Amygdala (tissue), 56 donors: ENCODE measurements around the gene GSTO2.
A peak's percentile ranks its signal among the peaks of the same experiment; 100 is the strongest.

Experiments
- DNase-seq, 56 donors: peaks; one replicate each; lab custom pipeline; 2025; lab: John Stamatoyannopoulos, UW

GSTO2 gene

GRCh38 chr10:104323760-104324201 is 54.8 kb downstream of the GSTO2 start:
- no peak for DNase-seq

GRCh38 chr10:104324221-104324686 is 55.3 kb downstream of the GSTO2 start:
- DNase-seq = peak in 1 of 56 donors; percentile 11

- no peak for DNase-seq
These were observed 55.9 kb downstream of the GSTO2 start for GRCh38 chr10:104324931-104325330.

GRCh38 chr10:104325436-104326435 is 56.8 kb downstream of the GSTO2 start:
- DNase-seq = peak in 2 of 56 donors; percentile 15 to 16

GRCh38 chr10:104326991-104327610 is 58.1 kb downstream of the GSTO2 start:
- no peak for DNase-seq

GRCh38 chr10:104327745-104328645 is 59.0 kb downstream of the GSTO2 start:
- peak in 8 of 56 donors; percentile 15 to 72 (median 32) for DNase-seq

GRCh38 chr10:104328646-104328895 is 59.6 kb downstream of the GSTO2 start:
- peak in 3 of 56 donors; percentile 33 to 56 (median 52) for DNase-seq

GRCh38 chr10:104328896-104329710 is 60.1 kb downstream of the GSTO2 start:
- peak in 33 of 56 donors; percentile 12 to 80 (median 56) for DNase-seq

- no peak for DNase-seq
These were observed 60.8 kb downstream of the GSTO2 start for GRCh38 chr10:104329735-104330134.

GRCh38 chr10:104330168-104331110 is 61.5 kb downstream of the GSTO2 start:
- no peak for DNase-seq

- no peak for DNase-seq
These were observed 62.3 kb downstream of the GSTO2 start for GRCh38 chr10:104331208-104331838.

- DNase-seq = no peak
These were observed 63.5 kb downstream of the GSTO2 start for GRCh38 chr10:104332243-104333031.

- no peak for DNase-seq
These were observed 64.2 kb downstream of the GSTO2 start for GRCh38 chr10:104333032-104333727.

- no peak for DNase-seq
These were observed 64.9 kb downstream of the GSTO2 start for GRCh38 chr10:104333728-104334373.

- no peak for DNase-seq
These were observed 65.6 kb downstream of the GSTO2 start for GRCh38 chr10:104334561-104334960.
